K562 (cell line): ENCODE measurements around the gene HNRNPM. TPM values are rescaled to one million over a fixed set of nuclear protein-coding genes. Genes with fewer than 3 reads are reported as not detected.
A peak's percentile ranks its signal among the peaks of the same experiment; 100 is the strongest.

Experiments used
- CBX3 ChIP-seq, 2 experiments: IDR thresholded peaks; 1 replicate in 1 of 2; 2 replicates in 1 of 2; pipeline ENCODE4 v1.6.1; 2012; ENCODE audit warnings: inconsistent platforms in 2 of 2, low read length in 2 of 2, borderline replicate concordance in 1 of 2, control low read depth in 1 of 2
- CSDE1 ChIP-seq, 2 experiments: fragments of 450-650 bp; IDR thresholded peaks; 2 replicates each; pipeline ENCODE4 v1.6.1; 2016; ENCODE audit warnings: mild to moderate bottlenecking in 1 of 2
- FOSL1 ChIP-seq: fragments of 200-800 bp; sonication (Bioruptor generic); conservative IDR thresholded peaks from 2 replicates; pipeline ENCODE4 v1.6.1; 2016; ENCODE audit warnings: missing genetic modification characterization, missing compliant biosample characterization
- JUNB ChIP-seq: fragments of 450-650 bp; formaldehyde crosslinking; conservative IDR thresholded peaks from 2 replicates; pipeline ENCODE4 v1.4.0; 2020; ENCODE audit warnings: mild to moderate bottlenecking
- KAT8 ChIP-seq: fragments of 450-650 bp; IDR thresholded peaks from 2 replicates; pipeline ENCODE4 v1.6.1; 2016; ENCODE audit warnings: low read depth, mild to moderate bottlenecking
- MITF ChIP-seq: IDR thresholded peaks from 2 replicates; pipeline ENCODE4 v1.6.1; 2014; ENCODE audit warnings: antibody characterized with exemption
- PKNOX1 ChIP-seq: fragments of 450-650 bp; IDR thresholded peaks from 2 replicates; pipeline ENCODE4 v1.6.1; 2016
- SAP30 ChIP-seq: fragments of 200-600 bp; sonication (generic); IDR thresholded peaks from 2 replicates; pipeline ENCODE4 v1.6.1; 2012; ENCODE audit warnings: borderline replicate concordance, low read depth, mild to moderate bottlenecking, moderate library complexity, low read length, control low read depth, inconsistent platforms; ENCODE audit not compliant: insufficient read depth, poor library complexity, severe bottlenecking
- XRCC4 ChIP-seq: IDR thresholded peaks from one replicate; pipeline ENCODE4 v1.6.1; 2011; ENCODE audit not compliant: insufficient read depth, insufficient read length; ENCODE audit errors: extremely low read depth
- ZNF197 ChIP-seq: fragments of 200-800 bp; sonication (Bioruptor generic); IDR thresholded peaks from 2 replicates; pipeline ENCODE4 v1.6.1; 2016; ENCODE audit warnings: low read depth, missing genetic modification characterization, missing compliant biosample characterization
- ZNF561 ChIP-seq: fragments of 450-650 bp; formaldehyde crosslinking; conservative IDR thresholded peaks from 2 replicates; pipeline ENCODE4 v1.4.0; 2020; ENCODE audit warnings: mild to moderate bottlenecking, moderate library complexity
- polyA plus RNA-seq, 8 experiments: library from polyadenylated mRNA; depleted of rRNA in 4 of 8; stranded (reverse) in 5 of 8; unstranded in 3 of 8; fragments of >200 nt; fragmentation: Nextera tagmentation in 2 of 8; fragmentation: Illumina TruSeq in 1 of 8; extraction: Ambion mirVana in 2 of 8; extraction: Trizol in 1 of 8; gene quantifications; 2 replicates each; pipeline versions ENCODE4 v1.2.1 to v1.2.3, GENCODE V29; 2011 to 2014; ENCODE audit warnings: inconsistent platforms in 1 of 8, missing spikeins in 1 of 8
- total RNA-seq, 7 experiments: library from RNA; depleted of rRNA in 6 of 7; stranded (reverse); fragments of >200 nt in 6 of 7; fragmentation: Illumina TruSeq in 2 of 7; extraction: Trizol in 2 of 7; gene quantifications; 2 replicates each; pipeline versions ENCODE4 v1.2.1 to v1.2.3, GENCODE V29; 2011 to 2021; ENCODE audit warnings: low replicate concordance in 1 of 7
- TF ChIP-seq, protein P1 (sequence below): fragments of 150-350 bp; IDR thresholded peaks from 2 replicates; pipeline ENCODE4 v1.6.1; 2014; ENCODE audit warnings: low read depth, mild to moderate bottlenecking, low read length, borderline replicate concordance
- TF ChIP-seq, protein P2 (sequence below): fragments of 450-650 bp; IDR thresholded peaks from 2 replicates; pipeline ENCODE4 v1.6.1; 2017; ENCODE audit warnings: antibody characterized with exemption
- TF ChIP-seq, protein P3 (sequence below): fragments of 450-650 bp; IDR thresholded peaks from 2 replicates; pipeline ENCODE4 v1.6.1; 2018; ENCODE audit not compliant: partially characterized antibody

HNRNPM gene
- total and polyA plus RNA-seq, 9 of the 15 experiments (the other 6 are each of a cell fraction or from before 2014, with no cell fraction given): 11.1 to 340 (median 195) TPM

DNA sequence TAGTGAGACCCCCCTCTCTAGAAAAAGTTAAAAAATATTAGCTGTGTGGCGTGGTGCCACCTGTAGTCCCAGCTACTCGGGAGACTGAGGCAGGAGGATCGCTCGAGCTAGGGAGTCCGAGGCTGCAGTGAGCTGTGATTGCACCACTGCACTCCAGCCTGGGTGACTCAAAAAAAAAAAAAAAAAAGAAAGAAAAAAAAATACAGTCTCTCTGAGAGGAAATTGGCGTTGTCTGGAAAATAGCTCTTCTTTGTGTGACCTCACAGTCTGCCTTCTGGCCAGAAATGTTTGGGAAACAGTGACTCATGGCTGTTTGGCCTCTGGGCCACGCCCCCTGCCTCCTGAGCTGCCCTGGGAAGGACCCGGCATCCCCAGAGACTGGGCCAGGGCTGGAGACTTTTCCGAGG is 21.0 kb upstream of the HNRNPM start (continued):
- TF ChIP-seq, protein P1, sequence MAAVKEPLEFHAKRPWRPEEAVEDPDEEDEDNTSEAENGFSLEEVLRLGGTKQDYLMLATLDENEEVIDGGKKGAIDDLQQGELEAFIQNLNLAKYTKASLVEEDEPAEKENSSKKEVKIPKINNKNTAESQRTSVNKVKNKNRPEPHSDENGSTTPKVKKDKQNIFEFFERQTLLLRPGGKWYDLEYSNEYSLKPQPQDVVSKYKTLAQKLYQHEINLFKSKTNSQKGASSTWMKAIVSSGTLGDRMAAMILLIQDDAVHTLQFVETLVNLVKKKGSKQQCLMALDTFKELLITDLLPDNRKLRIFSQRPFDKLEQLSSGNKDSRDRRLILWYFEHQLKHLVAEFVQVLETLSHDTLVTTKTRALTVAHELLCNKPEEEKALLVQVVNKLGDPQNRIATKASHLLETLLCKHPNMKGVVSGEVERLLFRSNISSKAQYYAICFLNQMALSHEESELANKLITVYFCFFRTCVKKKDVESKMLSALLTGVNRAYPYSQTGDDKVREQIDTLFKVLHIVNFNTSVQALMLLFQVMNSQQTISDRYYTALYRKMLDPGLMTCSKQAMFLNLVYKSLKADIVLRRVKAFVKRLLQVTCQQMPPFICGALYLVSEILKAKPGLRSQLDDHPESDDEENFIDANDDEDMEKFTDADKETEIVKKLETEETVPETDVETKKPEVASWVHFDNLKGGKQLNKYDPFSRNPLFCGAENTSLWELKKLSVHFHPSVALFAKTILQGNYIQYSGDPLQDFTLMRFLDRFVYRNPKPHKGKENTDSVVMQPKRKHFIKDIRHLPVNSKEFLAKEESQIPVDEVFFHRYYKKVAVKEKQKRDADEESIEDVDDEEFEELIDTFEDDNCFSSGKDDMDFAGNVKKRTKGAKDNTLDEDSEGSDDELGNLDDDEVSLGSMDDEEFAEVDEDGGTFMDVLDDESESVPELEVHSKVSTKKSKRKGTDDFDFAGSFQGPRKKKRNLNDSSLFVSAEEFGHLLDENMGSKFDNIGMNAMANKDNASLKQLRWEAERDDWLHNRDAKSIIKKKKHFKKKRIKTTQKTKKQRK: no peak
- TF ChIP-seq XRCC4 (no peak), ZNF561 (CRISPR knock-in tag) (no peak), FOSL1 (tag) (peak; percentile 96), CSDE1 (IDR thresholded peaks at IDR 0.05) (no peak), KAT8 (no peak), ZNF197 (CRISPR knock-in tag) (no peak), SAP30 (no peak), JUNB (peak; percentile 48; the same call in 1 of the 2 replicates), MITF (no peak), PKNOX1 (peak; percentile 32; the same call in 1 of the 2 replicates), CBX3 (IDR thresholded peaks at IDR 0.05; ENCODE audit: borderline replicate concordance in 1 of 2, low read length in 2 of 2) (no peak)
- TF ChIP-seq, protein P2, sequence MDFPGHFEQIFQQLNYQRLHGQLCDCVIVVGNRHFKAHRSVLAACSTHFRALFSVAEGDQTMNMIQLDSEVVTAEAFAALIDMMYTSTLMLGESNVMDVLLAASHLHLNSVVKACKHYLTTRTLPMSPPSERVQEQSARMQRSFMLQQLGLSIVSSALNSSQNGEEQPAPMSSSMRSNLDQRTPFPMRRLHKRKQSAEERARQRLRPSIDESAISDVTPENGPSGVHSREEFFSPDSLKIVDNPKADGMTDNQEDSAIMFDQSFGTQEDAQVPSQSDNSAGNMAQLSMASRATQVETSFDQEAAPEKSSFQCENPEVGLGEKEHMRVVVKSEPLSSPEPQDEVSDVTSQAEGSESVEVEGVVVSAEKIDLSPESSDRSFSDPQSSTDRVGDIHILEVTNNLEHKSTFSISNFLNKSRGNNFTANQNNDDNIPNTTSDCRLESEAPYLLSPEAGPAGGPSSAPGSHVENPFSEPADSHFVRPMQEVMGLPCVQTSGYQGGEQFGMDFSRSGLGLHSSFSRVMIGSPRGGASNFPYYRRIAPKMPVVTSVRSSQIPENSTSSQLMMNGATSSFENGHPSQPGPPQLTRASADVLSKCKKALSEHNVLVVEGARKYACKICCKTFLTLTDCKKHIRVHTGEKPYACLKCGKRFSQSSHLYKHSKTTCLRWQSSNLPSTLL: no peak
- TF ChIP-seq, protein P3, sequence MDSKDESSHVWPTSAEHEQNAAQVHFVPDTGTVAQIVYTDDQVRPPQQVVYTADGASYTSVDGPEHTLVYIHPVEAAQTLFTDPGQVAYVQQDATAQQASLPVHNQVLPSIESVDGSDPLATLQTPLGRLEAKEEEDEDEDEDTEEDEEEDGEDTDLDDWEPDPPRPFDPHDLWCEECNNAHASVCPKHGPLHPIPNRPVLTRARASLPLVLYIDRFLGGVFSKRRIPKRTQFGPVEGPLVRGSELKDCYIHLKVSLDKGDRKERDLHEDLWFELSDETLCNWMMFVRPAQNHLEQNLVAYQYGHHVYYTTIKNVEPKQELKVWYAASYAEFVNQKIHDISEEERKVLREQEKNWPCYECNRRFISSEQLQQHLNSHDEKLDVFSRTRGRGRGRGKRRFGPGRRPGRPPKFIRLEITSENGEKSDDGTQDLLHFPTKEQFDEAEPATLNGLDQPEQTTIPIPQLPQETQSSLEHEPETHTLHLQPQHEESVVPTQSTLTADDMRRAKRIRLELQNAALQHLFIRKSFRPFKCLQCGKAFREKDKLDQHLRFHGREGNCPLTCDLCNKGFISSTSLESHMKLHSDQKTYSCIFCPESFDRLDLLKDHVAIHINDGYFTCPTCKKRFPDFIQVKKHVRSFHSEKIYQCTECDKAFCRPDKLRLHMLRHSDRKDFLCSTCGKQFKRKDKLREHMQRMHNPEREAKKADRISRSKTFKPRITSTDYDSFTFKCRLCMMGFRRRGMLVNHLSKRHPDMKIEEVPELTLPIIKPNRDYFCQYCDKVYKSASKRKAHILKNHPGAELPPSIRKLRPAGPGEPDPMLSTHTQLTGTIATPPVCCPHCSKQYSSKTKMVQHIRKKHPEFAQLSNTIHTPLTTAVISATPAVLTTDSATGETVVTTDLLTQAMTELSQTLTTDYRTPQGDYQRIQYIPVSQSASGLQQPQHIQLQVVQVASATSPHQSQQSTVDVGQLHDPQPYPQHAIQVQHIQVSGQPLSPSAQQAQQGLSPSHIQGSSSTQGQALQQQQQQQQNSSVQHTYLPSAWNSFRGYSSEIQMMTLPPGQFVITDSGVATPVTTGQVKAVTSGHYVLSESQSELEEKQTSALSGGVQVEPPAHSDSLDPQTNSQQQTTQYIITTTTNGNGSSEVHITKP: no peak
